PC-3 (cell line): ENCODE results near the gene CASK. TPM values are rescaled to one million over a fixed set of nuclear protein-coding genes. Genes with fewer than 3 reads are reported as not detected.
A peak's percentile ranks its signal among the peaks of the same experiment; 100 is the strongest.

ENCODE experiments used
- ATAC-seq: fragments of 200-7000 bp; cut with Tn5 transposase; 2 replicates; pipeline ENCODE4 v1.9.1; 2020; ENCODE audit warnings: mild to moderate bottlenecking, moderate library complexity
- BruUV-seq: library from RNA; stranded (reverse); fragments of 400-500 nt; replicated peaks from 2 replicates; lab custom pipeline; 2021; lab: Mats Ljungman, UMichigan
- CTCF ChIA-PET: fragments of 300-600 bp; sonication (Branson Sonifier 250); formaldehyde crosslinking; loops from one replicate; lab custom pipeline; 2022; ENCODE audit warnings: antibody characterized with exemption; lab: Charles Lee
- POLR2A ChIA-PET: fragments of 300-600 bp; sonication (Branson Sonifier 250); formaldehyde crosslinking; loops from one replicate; lab custom pipeline; 2022; ENCODE audit warnings: antibody characterized with exemption; ENCODE audit not compliant: unreplicated experiment; lab: Charles Lee
- DNase-seq: peaks from one replicate; pipeline ENCODE4 v3.0.0-alpha.2; 2015
- H2AFZ ChIP-seq: fragments of 300-600 bp; sonication (generic); 2 replicates; pipeline ENCODE4 v1.6.0; 2016; ENCODE audit warnings: antibody characterized with exemption, low read length
- H3F3A ChIP-seq: fragments of 300-600 bp; sonication (generic); one replicate; pipeline ENCODE4 v1.6.0; 2017; ENCODE audit warnings: antibody characterized with exemption, low read length, control low read depth, mild to moderate bottlenecking; ENCODE audit not compliant: unreplicated experiment
- H3K27ac ChIP-seq: fragments of 300-600 bp; sonication (generic); 2 replicates; pipeline ENCODE4 v1.5.1; 2016; ENCODE audit warnings: mild to moderate bottlenecking, low read length
- H3K27me3 ChIP-seq: fragments of 300-600 bp; sonication (generic); 2 replicates; pipeline ENCODE4 v1.6.1; 2016; ENCODE audit warnings: low read length, mixed read lengths
- H3K36me3 ChIP-seq: fragments of 300-600 bp; sonication (generic); 2 replicates; pipeline ENCODE4 v1.6.1; 2016; ENCODE audit warnings: low read depth, mixed run types, low read length, mixed read lengths
- H3K4me1 ChIP-seq: fragments of 300-600 bp; sonication (generic); 2 replicates; pipeline ENCODE4 v1.5.1; 2016; ENCODE audit warnings: low read length; ENCODE audit not compliant: insufficient read depth
- H3K4me2 ChIP-seq: fragments of 300-600 bp; sonication (generic); 2 replicates; pipeline ENCODE4 v1.6.0; 2016; ENCODE audit warnings: low read length
- H3K4me3 ChIP-seq: fragments of 300-600 bp; sonication (generic); 2 replicates; pipeline ENCODE4 v1.5.1; 2016; ENCODE audit warnings: mild to moderate bottlenecking, low read length, mixed read lengths
- H3K79me2 ChIP-seq: fragments of 300-600 bp; sonication (generic); 2 replicates; pipeline ENCODE4 v1.6.1; 2017; ENCODE audit warnings: low read length, mixed read lengths
- H3K9ac ChIP-seq: fragments of 300-600 bp; sonication (generic); 2 replicates; pipeline ENCODE4 v1.6.0; 2016; ENCODE audit warnings: mild to moderate bottlenecking, low read length
- H3K9me2 ChIP-seq: fragments of 300-600 bp; sonication (generic); replicated peaks from 2 replicates; pipeline ENCODE4 v1.6.1; 2016; ENCODE audit warnings: mixed run types, low read length, mixed read lengths
- H3K9me3 ChIP-seq: fragments of 300-600 bp; sonication (generic); 2 replicates; pipeline ENCODE4 v1.6.1; 2016; ENCODE audit warnings: low read length, mixed read lengths
- H4K20me1 ChIP-seq: fragments of 300-600 bp; sonication (generic); 2 replicates; pipeline ENCODE4 v1.6.1; 2016; ENCODE audit warnings: low read length, mixed read lengths
- EZH2 ChIP-seq: fragments of 300-600 bp; sonication (generic); IDR thresholded peaks from one replicate; pipeline ENCODE4 v1.6.1; 2017; ENCODE audit warnings: antibody characterized with exemption, mild to moderate bottlenecking, low read length; ENCODE audit not compliant: unreplicated experiment
- EZH2phosphoT487 ChIP-seq: fragments of 300-600 bp; sonication (generic); IDR thresholded peaks from 2 replicates; pipeline ENCODE4 v1.6.1; 2018; ENCODE audit warnings: mild to moderate bottlenecking, antibody characterized with exemption, low read length, borderline replicate concordance
- intact Hi-C: fragments of 100-400 bp; cut with micrococcal nuclease; formaldehyde crosslinking; loops from 2 replicates; pipeline ENCODE4 v1.9.0; 2023
- total RNA-seq: library from RNA; depleted of rRNA; stranded (reverse); fragments of >200 nt; gene quantifications from 2 replicates; pipeline ENCODE4 v1.2.3, GENCODE V29; 2014
- TF ChIP-seq, protein P1 (sequence below): fragments of 300-600 bp; sonication (generic); conservative IDR thresholded peaks from 2 replicates; pipeline ENCODE4 v1.5.1; 2017; ENCODE audit warnings: antibody characterized with exemption, low read depth, mild to moderate bottlenecking, low read length

CASK gene
- total RNA-seq, 1 experiment from 2014 or later, result 21.4 TPM

DNA sequence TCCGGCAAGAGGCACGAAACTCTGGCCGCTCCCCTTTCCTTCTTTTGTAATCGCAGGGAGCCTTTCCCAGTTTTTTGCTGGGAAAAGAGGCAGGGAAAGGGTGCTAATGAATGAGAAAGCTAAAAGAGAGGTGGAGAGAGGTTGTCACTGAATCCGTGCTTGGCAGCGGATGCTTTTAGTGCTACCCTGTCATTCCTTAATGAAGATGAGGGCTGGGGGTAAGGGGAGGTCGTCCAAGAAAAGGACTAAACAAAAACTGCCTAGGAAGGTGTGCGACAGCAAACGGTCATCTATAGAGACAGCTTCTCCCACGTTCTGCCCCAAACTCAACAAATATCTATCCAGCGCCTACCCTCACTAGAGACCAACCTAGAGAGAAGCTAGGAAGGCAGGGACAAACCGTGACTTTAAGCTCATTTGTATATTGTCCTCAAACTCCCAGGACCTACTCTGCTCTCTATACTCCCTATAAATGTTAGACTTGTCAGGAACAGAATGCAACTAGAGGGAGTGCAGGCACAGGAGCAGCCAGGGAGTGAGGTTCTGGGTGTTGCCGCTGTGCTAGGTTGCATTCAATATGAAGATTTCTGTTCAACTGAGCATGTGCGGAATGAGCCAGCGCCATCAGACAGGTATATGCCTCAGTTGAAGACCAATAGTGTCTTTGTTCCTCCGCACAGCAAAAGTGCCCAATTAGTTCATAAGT, 777 bp upstream of the CASK start:
- peak; percentile 50 for ATAC-seq
- intact Hi-C loops, result loop anchor here (1.0 to 5.0 kb wide), 2 partner anchors 145 to 162 kb away; no protein-coding TSS in a partner anchor
- peak overlapping the region; percentile 100 for H2AFZ ChIP-seq
- no peaks in the 10 kb centered on the region for H3F3A ChIP-seq
- peaks cover 37% of the 10 kb centered on the region for H3K79me2 ChIP-seq
- H3K9ac ChIP-seq, result peak overlapping the region; percentile 87
- H3K4me1 ChIP-seq, result no peaks in the 10 kb centered on the region; the same call in 1 of the 2 replicates
- peak overlapping the region; percentile 56 for H3K27ac ChIP-seq
- H3K4me3 ChIP-seq, result peak overlapping the region; percentile 73
- H3K4me2 ChIP-seq, result peak overlapping the region; percentile 88
- TF ChIP-seq, protein P1, sequence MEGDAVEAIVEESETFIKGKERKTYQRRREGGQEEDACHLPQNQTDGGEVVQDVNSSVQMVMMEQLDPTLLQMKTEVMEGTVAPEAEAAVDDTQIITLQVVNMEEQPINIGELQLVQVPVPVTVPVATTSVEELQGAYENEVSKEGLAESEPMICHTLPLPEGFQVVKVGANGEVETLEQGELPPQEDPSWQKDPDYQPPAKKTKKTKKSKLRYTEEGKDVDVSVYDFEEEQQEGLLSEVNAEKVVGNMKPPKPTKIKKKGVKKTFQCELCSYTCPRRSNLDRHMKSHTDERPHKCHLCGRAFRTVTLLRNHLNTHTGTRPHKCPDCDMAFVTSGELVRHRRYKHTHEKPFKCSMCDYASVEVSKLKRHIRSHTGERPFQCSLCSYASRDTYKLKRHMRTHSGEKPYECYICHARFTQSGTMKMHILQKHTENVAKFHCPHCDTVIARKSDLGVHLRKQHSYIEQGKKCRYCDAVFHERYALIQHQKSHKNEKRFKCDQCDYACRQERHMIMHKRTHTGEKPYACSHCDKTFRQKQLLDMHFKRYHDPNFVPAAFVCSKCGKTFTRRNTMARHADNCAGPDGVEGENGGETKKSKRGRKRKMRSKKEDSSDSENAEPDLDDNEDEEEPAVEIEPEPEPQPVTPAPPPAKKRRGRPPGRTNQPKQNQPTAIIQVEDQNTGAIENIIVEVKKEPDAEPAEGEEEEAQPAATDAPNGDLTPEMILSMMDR, result no peak
- TF ChIP-seq EZH2 (no peak), EZH2phosphoT487 (no peak)
- no peaks in the 10 kb centered on the region for H3K9me3 ChIP-seq
- H3K36me3 ChIP-seq, result no peaks in the 10 kb centered on the region
- POLR2A ChIA-PET, result interaction anchor here (0.5 kb wide), 1 partner anchor 132 kb away, joined by 4 read pairs; no protein-coding TSS in a partner anchor
- CTCF ChIA-PET, result interaction anchor here (1.5 kb wide), 1 partner anchor 143 kb away, joined by 6 read pairs; no protein-coding TSS in a partner anchor
- no peaks in the 10 kb centered on the region for H3K27me3 ChIP-seq
- H4K20me1 ChIP-seq, result no peaks in the 10 kb centered on the region
- DNase-seq, result peak; percentile 61
- no TSS peak for BruUV-seq
- H3K9me2 ChIP-seq, result no peaks in the 10 kb centered on the region

DNA sequence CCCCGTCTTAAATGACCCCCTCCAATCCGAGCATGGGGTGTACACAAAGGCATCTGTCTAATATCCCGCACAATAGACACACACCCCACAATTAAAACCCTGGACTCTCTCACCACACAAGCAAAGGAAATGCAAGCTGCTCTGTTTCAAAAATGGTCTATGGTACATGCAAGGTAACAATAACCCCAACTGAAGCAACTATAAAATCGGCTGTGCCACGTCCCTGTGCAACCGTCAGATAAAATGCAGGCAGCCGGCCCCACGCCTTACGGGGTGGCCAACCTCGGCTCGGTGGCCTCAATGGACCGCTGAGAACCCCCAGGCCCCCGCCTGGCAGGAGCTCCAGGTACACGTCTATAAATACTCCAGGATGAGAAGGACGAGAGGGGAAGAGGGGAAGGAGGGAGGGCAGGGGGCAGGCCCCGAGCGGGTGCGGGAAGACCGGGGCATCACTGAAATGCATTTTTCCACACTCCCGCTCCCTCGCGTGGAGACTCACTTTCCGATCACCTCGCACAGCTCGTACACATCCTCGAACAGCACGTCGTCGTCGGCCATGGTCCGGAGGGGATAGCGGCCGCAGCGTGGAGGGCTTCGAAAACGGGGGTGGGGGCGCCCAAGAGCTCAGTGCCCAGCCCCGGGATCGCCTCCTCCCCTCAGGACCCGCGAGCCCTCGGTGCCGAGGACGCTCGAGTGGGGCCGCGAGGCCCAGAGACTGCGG, 763 bp downstream of the CASK start:
- CTCF ChIA-PET, result no interaction called here
- BruUV-seq, result TSS peak; percentile 38
- no peaks in the 10 kb centered on the region for H4K20me1 ChIP-seq
- H3K9me3 ChIP-seq, result no peaks in the 10 kb centered on the region
- H3K36me3 ChIP-seq, result no peaks in the 10 kb centered on the region
- no peaks in the 10 kb centered on the region for H3F3A ChIP-seq
- no peaks in the 10 kb centered on the region for H3K9me2 ChIP-seq
- H3K27ac ChIP-seq, result no peak overlapping the region
- TF ChIP-seq EZH2 (no peak), EZH2phosphoT487 (no peak)
- TF ChIP-seq, protein P1, result peak; percentile 18; the same call in 1 of the 2 replicates
- POLR2A ChIA-PET, result no interaction called here
- peak overlapping the region; percentile 68 for H3K9ac ChIP-seq
- H2AFZ ChIP-seq, result peak overlapping the region; percentile 78
- peak overlapping the region; percentile 94 for H3K4me2 ChIP-seq
- H3K27me3 ChIP-seq, result no peaks in the 10 kb centered on the region
- peaks cover 52% of the 10 kb centered on the region for H3K79me2 ChIP-seq
- ATAC-seq (peak; percentile 14), DNase-seq (peak; percentile 3)
- H3K4me1 ChIP-seq, result no peaks in the 10 kb centered on the region; the same call in 1 of the 2 replicates
- peak overlapping the region; percentile 98 for H3K4me3 ChIP-seq
- intact Hi-C loops, result loop anchor here (5.0 kb wide), 1 partner anchor 160 kb away; no protein-coding TSS in a partner anchor
